Pancreas (tissue), 10 donors: ENCODE data around the gene LARP1B. TPM values are rescaled to one million over a fixed set of nuclear protein-coding genes. Genes with fewer than 3 reads are reported as not detected.

ENCODE experiments used
- ATAC-seq, 4 donors: fragments of 200-7000 bp; cut with Tn5 transposase; one replicate each; pipeline versions ENCODE4 v1.8.0 to v1.9.1; 2020; ENCODE audit warnings: mild to moderate bottlenecking in 4 of 4, moderate library complexity in 4 of 4
- DNase-seq, 6 donors: peaks; one replicate each; pipeline ENCODE4 v3.0.0-alpha.2; 2020
- FAIRE-seq: peaks from 2 replicates; lab custom pipeline; 2012; peaks lifted over from hg19 to GRCh38; lab: Jason Lieb, UNC
- H3K27ac ChIP-seq, 4 donors: fragments of 200-600 bp; sonication (generic); 1 replicate in 3 of 4; 2 replicates in 1 of 4; pipeline versions ENCODE4 v1.5.0 to v1.8.0; 2020
- H3K27me3 ChIP-seq, 4 donors: fragments of 200-600 bp; one replicate each; pipeline ENCODE4 v1.8.0; 2021
- H3K36me3 ChIP-seq, 3 donors: fragments of 200-600 bp; sonication (generic) in 1 of 3; one replicate each; pipeline versions ENCODE4 v1.5.0 to v1.8.0; 2020 to 2021
- H3K4me1 ChIP-seq, 3 donors: fragments of 200-600 bp; one replicate each; pipeline ENCODE4 v1.8.0; 2021
- H3K4me3 ChIP-seq, 4 donors: fragments of 200-600 bp; sonication (generic) in 2 of 4; one replicate each; pipeline versions ENCODE4 v1.5.0 to v1.8.0; 2020 to 2021
- H3K9me3 ChIP-seq, 4 donors: fragments of 200-600 bp; one replicate each; pipeline ENCODE4 v1.8.0; 2021
- CTCF ChIP-seq, 4 donors: fragments of 200-600 bp; sonication (generic) in 3 of 4; IDR thresholded peaks; one replicate each; pipeline versions ENCODE4 v1.5.0 to v1.8.0; 2021; ENCODE audit warnings: antibody characterized with exemption in 4 of 4
- WGBS, 2 donors: extraction: QIAGEN DNeasy Blood & Tissue Kit; methylation state at CpG; one replicate each; pipeline ENCODE4 v1.1.7; 2013; 5-methylcytosine and 5-hydroxymethylcytosine counted together
- intact Hi-C, 3 donors: fragments of 100-400 bp; cut with DNase I; formaldehyde crosslinking; loops; one replicate each; pipeline versions ENCODE4 v1.11.1 to v1.14.2; 2022
- polyA plus RNA-seq, 2 donors: library from polyadenylated mRNA; stranded (reverse); fragments of 200-250 nt; gene quantifications; one replicate each; pipeline ENCODE4 v1.2.3, GENCODE V29; 2013
- total RNA-seq, 6 donors: library from RNA; stranded (reverse); fragmentation: NEBNext Ultra II Directional in 4 of 6; extraction: Animal tissue kit (Norgen Biotek cat#: 25700) in 4 of 6; gene quantifications; one replicate each; pipeline versions ENCODE4 v1.2.1 to v1.2.4, GENCODE V29; 2021 to 2023
- donor health status: healthy with polysubstance abuse.
- donor health status: DM: no; HTN: no; CAD: no; lungs with moderate emphysema.
- donor health status: DM: no; HTN: no; CAD: no.
- donor health status: control.
- donor health status: control.
- donor health status: Bipolar disorder and iron deficiency.
- donor health status: DM: yes; HTN: yes; CAD: no.
- donor health status: DM: no; HTN: no; CAD: no.
- donor health status: DM: no; HTN: no; CAD: no.
- donor health status: DM: yes; HTN: yes; CAD: no.

Gene LARP1B
- total and polyA plus RNA-seq, 8 donors, result 19.2 to 34.2 (median 25.3) TPM

DNA sequence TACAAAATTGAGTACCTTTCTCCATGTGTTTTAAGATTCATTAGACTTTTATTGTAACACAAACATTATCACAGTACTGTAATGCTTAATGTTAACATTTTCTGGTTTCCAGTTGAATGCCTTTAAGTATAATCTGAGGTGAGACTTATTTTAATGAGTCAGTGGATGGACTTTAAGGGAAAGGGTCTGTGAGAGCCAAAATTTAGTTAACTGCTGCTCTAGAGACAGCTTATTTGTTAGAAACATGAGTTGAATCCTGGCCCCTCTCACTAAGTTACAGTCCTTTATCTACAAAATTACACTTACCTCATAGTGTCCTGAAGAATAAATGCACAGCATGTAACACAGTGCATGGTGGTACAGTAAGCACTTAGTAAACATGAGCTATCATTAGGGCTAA lies 160.5 kb downstream of the LARP1B start:
- Histone ChIP-seq H3K4me3 (no peak overlapping the region), H3K4me1 (no peaks in the 10 kb centered on the region), H3K27ac (no peak overlapping the region), H3K27me3 (no peaks in the 10 kb centered on the region), H3K36me3 (no peaks in the 10 kb centered on the region), H3K9me3 (no peaks in the 10 kb centered on the region)
- DNase-seq, result no peak
- FAIRE-seq, result no peak
- TF ChIP-seq CTCF (IDR thresholded peaks at IDR 0.05), result no peak
- no peak for ATAC-seq
- intact Hi-C loops, result no loop called here

DNA sequence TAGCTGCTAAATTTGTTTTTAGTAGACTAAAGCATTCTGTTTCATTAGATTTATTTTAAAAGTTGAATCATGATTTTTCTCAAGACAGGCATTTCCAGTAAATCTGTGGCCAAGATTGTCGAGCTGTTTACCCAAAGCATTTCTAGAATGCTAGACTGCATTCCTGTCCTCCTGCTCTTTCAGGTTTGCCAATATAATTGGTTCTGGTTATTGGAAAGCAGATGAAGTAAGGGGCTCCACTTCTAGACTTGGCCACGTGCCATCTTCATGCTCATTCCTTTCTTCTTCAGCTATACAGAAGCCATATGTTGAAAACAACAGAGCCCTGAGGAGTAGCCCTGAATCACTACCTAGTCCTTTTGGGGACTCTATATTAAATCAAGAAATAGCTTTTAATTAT lies 164.0 kb downstream of the LARP1B start:
- H3K27ac ChIP-seq, result no peak overlapping the region
- intact Hi-C loops, result no loop called here
- TF ChIP-seq CTCF (IDR thresholded peaks at IDR 0.05), result no peak
- H3K27me3 ChIP-seq, result no peaks in the 10 kb centered on the region
- H3K9me3 ChIP-seq, result no peaks in the 10 kb centered on the region
- 66 to 67% methylated on average over 2 of the region's 2 CpGs for WGBS, 2 donors
- ATAC-seq, result no peak
- H3K36me3 ChIP-seq, result no peaks in the 10 kb centered on the region
- no peak for FAIRE-seq
- no peaks in the 10 kb centered on the region for H3K4me1 ChIP-seq
- no peak for DNase-seq
- H3K4me3 ChIP-seq, result no peak overlapping the region

DNA sequence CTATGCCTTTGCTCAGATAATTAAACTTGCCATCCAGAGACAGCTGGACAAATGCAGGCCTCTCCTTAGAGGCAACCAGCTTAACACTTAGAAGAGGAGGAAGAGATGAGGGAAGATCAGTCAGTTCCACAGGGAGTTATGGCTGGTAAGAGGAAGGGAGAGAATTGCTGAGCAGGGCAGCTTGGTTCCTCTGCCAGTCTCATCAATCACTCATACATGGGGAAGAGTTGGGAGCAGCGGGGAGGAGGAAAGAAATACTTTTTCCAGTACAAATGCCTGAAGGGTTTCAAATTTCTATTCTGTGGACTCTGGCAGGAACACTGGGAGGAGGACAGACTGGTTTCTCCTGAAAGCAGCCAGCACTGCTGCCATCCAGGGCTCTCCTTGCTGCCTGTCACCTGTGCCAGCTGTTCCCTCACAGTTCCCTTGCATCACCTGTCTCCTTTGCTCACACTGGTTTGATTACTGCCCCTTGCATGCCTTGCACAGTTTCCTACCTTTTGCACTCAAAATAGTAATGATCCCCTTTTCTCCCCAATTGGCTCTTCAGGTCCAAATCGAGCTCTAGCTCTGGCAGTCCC lies 167.0 kb downstream of the LARP1B start:
- H3K27me3 ChIP-seq, result no peaks in the 10 kb centered on the region
- H3K27ac ChIP-seq, result no peak overlapping the region
- peak; percentile 43 to 87 (median 74) for ATAC-seq
- FAIRE-seq, result no peak
- TF ChIP-seq CTCF (IDR thresholded peaks at IDR 0.05), result no peak
- 56 to 60% methylated on average over 2 of the region's 2 CpGs for WGBS, 2 donors
- intact Hi-C loops, result no loop called here
- no peaks in the 10 kb centered on the region for H3K9me3 ChIP-seq
- H3K36me3 ChIP-seq, result no peaks in the 10 kb centered on the region
- no peak overlapping the region for H3K4me3 ChIP-seq
- no peak for DNase-seq
- no peaks in the 10 kb centered on the region for H3K4me1 ChIP-seq

DNA sequence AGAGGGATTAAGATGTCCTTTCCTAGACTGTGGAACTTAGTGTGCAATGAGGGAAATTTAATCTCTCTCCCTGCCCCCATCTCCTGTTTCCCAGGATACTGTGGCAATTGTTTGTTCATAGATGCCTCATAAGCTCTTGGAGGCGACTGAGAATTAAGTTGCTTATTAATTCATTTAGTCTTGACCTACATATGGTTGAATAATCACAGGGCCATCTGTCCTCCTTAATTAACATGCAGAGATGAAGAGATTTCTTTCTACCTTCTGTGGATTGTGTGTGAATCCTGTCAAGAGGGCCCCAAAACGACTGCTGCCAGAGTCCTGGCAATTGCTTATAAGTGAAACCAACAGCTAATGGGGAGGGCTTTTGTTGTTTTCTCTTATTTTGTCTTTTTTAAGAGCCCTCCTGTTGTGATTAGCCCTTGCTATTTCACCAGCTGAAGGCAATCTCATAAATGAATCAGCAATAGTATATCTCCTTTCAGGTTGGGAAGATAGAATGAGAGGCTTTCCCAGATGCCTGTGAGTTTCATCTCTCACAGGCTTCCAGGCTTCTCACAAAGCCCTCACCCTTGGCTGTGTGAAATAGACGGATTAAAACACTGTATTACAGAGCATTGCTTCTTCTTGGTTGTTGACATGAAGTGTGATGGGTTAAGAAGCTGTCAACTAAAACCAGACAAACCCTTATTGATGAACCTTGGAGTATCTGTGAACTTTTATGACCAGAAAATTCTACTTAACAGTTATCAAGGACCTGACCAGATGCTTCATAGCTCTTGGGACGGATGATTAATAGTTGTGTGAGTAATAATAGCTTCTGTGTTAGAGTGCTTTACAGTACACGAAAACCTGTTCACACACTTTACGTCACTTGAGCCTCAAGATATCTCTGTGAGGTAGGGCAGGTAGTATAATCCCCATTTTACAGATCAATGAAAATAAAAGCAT lies 168.0 kb downstream of the LARP1B start:
- H3K4me1 ChIP-seq, result no peaks in the 10 kb centered on the region
- DNase-seq, result no peak
- no peak overlapping the region for H3K4me3 ChIP-seq
- no peaks in the 10 kb centered on the region for H3K27me3 ChIP-seq
- H3K27ac ChIP-seq, result no peak overlapping the region
- no peak for TF ChIP-seq CTCF (IDR thresholded peaks at IDR 0.05)
- H3K36me3 ChIP-seq, result no peaks in the 10 kb centered on the region
- intact Hi-C loops, result no loop called here
- 66 to 76% methylated on average over 6 of the region's 6 CpGs for WGBS, 2 donors
- no peak for FAIRE-seq
- no peaks in the 10 kb centered on the region for H3K9me3 ChIP-seq
- peak in 2 of 4 donors; percentile 41 to 62 for ATAC-seq

GRCh38 chr4:128232719-128233118 lies 171.6 kb downstream of the LARP1B start:
- intact Hi-C loops, result no loop called here
- H3K27ac ChIP-seq, result no peak overlapping the region
- no peaks in the 10 kb centered on the region for H3K27me3 ChIP-seq
- no peaks in the 10 kb centered on the region for H3K9me3 ChIP-seq
- no peaks in the 10 kb centered on the region for H3K4me1 ChIP-seq
- FAIRE-seq (no peak), ATAC-seq (no peak), DNase-seq (no peak)
- TF ChIP-seq CTCF (IDR thresholded peaks at IDR 0.05), result no peak
- no peak overlapping the region for H3K4me3 ChIP-seq
- no peaks in the 10 kb centered on the region for H3K36me3 ChIP-seq
- WGBS, 2 donors, result 72 to 81% methylated on average over 3 of the region's 3 CpGs
